B cell (primary cell): ENCODE results near the gene TMEM203. TPM values are rescaled to one million over a fixed set of nuclear protein-coding genes. Genes with fewer than 3 reads are reported as not detected.

Source experiments
- ATAC-seq: fragments of 200-7000 bp; cut with Tn5 transposase; one replicate; pipeline ENCODE4 v1.10.0; 2021; ENCODE audit warnings: low read depth, mild to moderate bottlenecking, moderate number of reproducible peaks, moderate library complexity
- CTCF ChIA-PET: fragments of 350-600 bp; sonication (Branson Sonifier 250); formaldehyde crosslinking; loops from one replicate; lab custom pipeline; 2021; ENCODE audit warnings: antibody characterized with exemption, inconsistent platforms; lab: Charles Lee
- POLR2A ChIA-PET: fragments of 350-600 bp; sonication (Branson Sonifier 250); formaldehyde crosslinking; loops from one replicate; lab custom pipeline; 2021; ENCODE audit warnings: antibody characterized with exemption; lab: Charles Lee
- DNase-seq: peaks from one replicate; pipeline ENCODE4 v3.0.0; 2013
- H2AFZ ChIP-seq: 2 replicates; pipeline ENCODE4 v1.6.1; 2012; ENCODE audit warnings: mild to moderate bottlenecking, low read depth, low read length; ENCODE audit not compliant: insufficient read depth, poor library complexity, severe bottlenecking
- H3K27ac ChIP-seq, 2 donors: 1 replicate in 1 of 2; 2 replicates in 1 of 2; pipeline ENCODE4 v1.5.1; 2012 to 2013; ENCODE audit warnings: low read length in 2 of 2, mild to moderate bottlenecking in 2 of 2, moderate library complexity in 1 of 2
- H3K27me3 ChIP-seq, 4 experiments: fragments of 200-600 bp in 1 of 4; sonication (generic) in 1 of 4; replicated peaks in 1 of 4; 1 replicate in 2 of 4; 2 replicates in 2 of 4; pipeline versions ENCODE4 v1.6.1 to v1.7.0; 2013 to 2016; ENCODE audit warnings: low read length in 3 of 4, mild to moderate bottlenecking in 2 of 4, mixed read lengths in 1 of 4, moderate library complexity in 1 of 4; ENCODE audit not compliant: insufficient read depth in 4 of 4, control insufficient read depth in 3 of 4; ENCODE audit errors: control extremely low read depth in 1 of 4
- H3K36me3 ChIP-seq, 2 experiments: replicated peaks in 1 of 2; 1 replicate in 1 of 2; 2 replicates in 1 of 2; pipeline versions ENCODE4 v1.6.1 to v1.7.1; 2013; ENCODE audit warnings: low read length in 1 of 2; ENCODE audit not compliant: insufficient read depth in 2 of 2, control insufficient read depth in 1 of 2; ENCODE audit errors: control extremely low read depth in 1 of 2, extremely low read depth in 1 of 2
- H3K4me1 ChIP-seq, 2 donors: fragments of 200-600 bp in 1 of 2; sonication (generic) in 1 of 2; 1 replicate in 1 of 2; 2 replicates in 1 of 2; pipeline versions ENCODE4 v1.5.1 to v1.6.1; 2013 to 2017; ENCODE audit warnings: low read length in 2 of 2; ENCODE audit not compliant: control insufficient read depth in 2 of 2, insufficient read depth in 2 of 2
- H3K4me2 ChIP-seq: replicated peaks from 2 replicates; pipeline ENCODE3; 2012; ENCODE audit warnings: mild to moderate bottlenecking, low read depth, low read length; ENCODE audit not compliant: poor library complexity, severe bottlenecking
- H3K4me3 ChIP-seq, 5 experiments: fragments of 200-600 bp in 1 of 5; sonication (generic) in 1 of 5; 1 replicate in 3 of 5; 2 replicates in 2 of 5; pipeline versions ENCODE4 v1.5.1 to v1.7.0; 2011 to 2016; ENCODE audit warnings: low read length in 4 of 5, mild to moderate bottlenecking in 4 of 5, low read depth in 2 of 5, control low read depth in 1 of 5, moderate library complexity in 1 of 5; ENCODE audit not compliant: insufficient read depth in 1 of 5; ENCODE audit errors: control extremely low read depth in 1 of 5, extremely low read depth in 1 of 5
- H3K79me2 ChIP-seq: fragments of 200-600 bp; sonication (generic); one replicate; pipeline ENCODE4 v1.6.0; 2016; ENCODE audit warnings: low read length; ENCODE audit not compliant: control insufficient read depth, insufficient read depth
- H3K9ac ChIP-seq: fragments of 200-600 bp; sonication (generic); 2 replicates; pipeline ENCODE4 v1.6.1; 2017; ENCODE audit warnings: mild to moderate bottlenecking, low read length, moderate library complexity
- H3K9me3 ChIP-seq, 3 donors: one replicate each; pipeline versions ENCODE4 v1.6.1 to v1.7.1; 2013; ENCODE audit warnings: low read length in 2 of 3; ENCODE audit not compliant: control insufficient read depth in 2 of 3, insufficient read depth in 1 of 3; ENCODE audit errors: control extremely low read depth in 1 of 3
- H4K20me1 ChIP-seq: 2 replicates; pipeline ENCODE4 v1.6.0; 2012; ENCODE audit warnings: mild to moderate bottlenecking, low read length; ENCODE audit not compliant: insufficient read depth, control insufficient read depth, poor library complexity, severe bottlenecking
- H3K27ac Mint-ChIP-seq: one replicate; pipeline ENCODE4 v1.8.0; 2021; ENCODE audit warnings: mixed read lengths
- H3K27me3 Mint-ChIP-seq: one replicate; pipeline ENCODE4 v1.8.0; 2021; ENCODE audit warnings: mixed read lengths
- H3K4me1 Mint-ChIP-seq: one replicate; pipeline ENCODE4 v1.8.0; 2021; ENCODE audit warnings: mixed read lengths
- H3K4me3 Mint-ChIP-seq: one replicate; pipeline ENCODE4 v1.8.0; 2021; ENCODE audit warnings: mixed read lengths
- H3K9me3 Mint-ChIP-seq: one replicate; pipeline ENCODE4 v1.8.0; 2022; ENCODE audit warnings: mixed read lengths; ENCODE audit not compliant: insufficient read depth
- EZH2 ChIP-seq: IDR thresholded peaks from 2 replicates; pipeline ENCODE4 v1.6.1; 2012; ENCODE audit warnings: borderline replicate concordance, low read depth, mild to moderate bottlenecking, moderate library complexity, low read length; ENCODE audit not compliant: insufficient read depth, poor library complexity, severe bottlenecking
- WGBS: methylation state at CpG from one replicate; pipeline ENCODE4 v1.1.5; 2013; ENCODE audit warnings: missing lambda C conversion rate; ENCODE audit not compliant: insufficient coverage; 5-methylcytosine and 5-hydroxymethylcytosine counted together
- intact Hi-C: fragments of 100-400 bp; cut with micrococcal nuclease; formaldehyde crosslinking; loops from one replicate; pipeline ENCODE4 v1.10.0; 2022
- polyA plus RNA-seq: library from polyadenylated mRNA; depleted of rRNA; stranded (reverse); fragments of >200 nt; gene quantifications from 2 replicates; pipeline ENCODE4 v1.2.3, GENCODE V29; 2012
- total RNA-seq, 2 donors: library from RNA; stranded (reverse); fragments of 120-200 nt in 1 of 2; gene quantifications; 1 replicate in 1 of 2; 2 replicates in 1 of 2; pipeline versions ENCODE4 v1.2.3 to v1.2.4, GENCODE V29; 2013 to 2022
- TF ChIP-seq, protein P1 (sequence below): fragments of 200-600 bp; IDR thresholded peaks from one replicate; pipeline ENCODE4 v1.8.0; 2022; ENCODE audit warnings: antibody characterized with exemption, mild to moderate bottlenecking

TMEM203 gene
- total and polyA plus RNA-seq, 2 donors (not counting 1 experiment from before 2014, with no cell fraction given), result 20.6 to 35.7 TPM

DNA sequence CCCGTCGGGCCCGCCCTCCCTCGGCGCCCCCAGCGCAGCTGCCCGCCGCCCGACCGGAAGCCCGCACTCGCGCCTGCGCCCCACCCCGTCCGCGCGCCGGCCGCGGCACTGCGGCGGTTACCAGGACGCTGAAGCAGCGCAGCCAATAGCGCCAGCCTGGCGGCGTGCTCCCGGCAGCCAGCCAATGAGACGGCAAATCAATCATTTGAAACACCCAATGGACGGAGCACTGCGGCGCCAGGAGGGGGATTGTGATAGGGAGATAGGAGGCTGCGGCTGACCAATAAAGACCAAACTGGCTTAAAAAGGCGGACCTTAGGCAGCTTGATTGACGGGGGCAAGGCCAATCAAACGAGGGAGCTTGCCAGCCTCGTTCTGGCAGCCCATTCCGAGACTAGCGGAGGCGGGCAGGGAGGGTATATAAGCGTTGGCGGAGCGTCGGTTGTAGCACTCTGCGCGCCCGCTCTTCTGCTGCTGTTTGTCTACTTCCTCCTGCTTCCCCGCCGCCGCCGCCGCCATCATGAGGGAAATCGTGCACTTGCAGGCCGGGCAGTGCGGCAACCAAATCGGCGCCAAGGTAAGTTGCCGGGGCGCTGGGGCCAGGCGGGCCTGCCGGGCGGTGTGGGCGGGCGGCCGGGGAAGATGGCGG, 35.5 kb upstream of the TMEM203 start, which contains the start of gene TUBB4B:
TUBB4B (plus strand) TSS at position 447 of the 649 bp plus-strand sequence; CDS start at position 521, 74 bp downstream.
- CTCF ChIA-PET, result interaction anchor here (0.6 to 8.9 kb wide), 9 partner anchors 12 to 194 kb away, joined by 3 to 76 read pairs (median 6); partner anchors contain the start of genes ANAPC2, CYSRT1, MAN1B1 and NELFB
- Histone ChIP-seq H2AFZ (peak within 1 kb of the TSS; percentile 89), H3K4me1 (peaks cover 29 to 54% of the 10 kb centered on the region in 2 donors)

More for the DNA sequence above, 35.5 kb upstream of the TMEM203 start, which contains the start of gene TUBB4B:
- peak within 1 kb of the TSS; percentile 97 for H3K27ac Mint-ChIP-seq
- Histone ChIP-seq H3K4me2 (peak within 1 kb of the TSS; percentile 96), H3K4me3 (peak within 1 kb of the TSS; percentile 50 to 84 (median 75)), H3K36me3 (peaks cover 0 to 20% of the 10 kb centered on the region in 2 experiments), H3K9ac (peak within 1 kb of the TSS; percentile 80), H3K27me3 (no peaks in the 10 kb centered on the region), H3K9me3 (no peaks in the 10 kb centered on the region), H3K79me2 (peaks cover 59% of the 10 kb centered on the region), H3K27ac (peak within 1 kb of the TSS; percentile 83 to 90), H4K20me1 (peaks cover 51% of the 10 kb centered on the region)
- POLR2A ChIA-PET, result interaction anchor here (0.7 to 1.7 kb wide), 18 partner anchors 14 to 399 kb away, joined by 3 to 29 read pairs (median 4); partner anchors contain the start of genes AJM1, ARRDC1, MAN1B1 and NELFB
- intact Hi-C loops, result loop anchor here (1.0 kb wide), 7 partner anchors 14 to 154 kb away; partner anchors contain the start of genes ANAPC2, NDOR1, NELFB and SSNA1
- ATAC-seq (peak; percentile 74), DNase-seq (peak; percentile 100)
- peaks cover 42% of the 10 kb centered on the region for H3K4me1 Mint-ChIP-seq
- no peaks in the 10 kb centered on the region for H3K27me3 Mint-ChIP-seq
- TF ChIP-seq, protein P1, sequence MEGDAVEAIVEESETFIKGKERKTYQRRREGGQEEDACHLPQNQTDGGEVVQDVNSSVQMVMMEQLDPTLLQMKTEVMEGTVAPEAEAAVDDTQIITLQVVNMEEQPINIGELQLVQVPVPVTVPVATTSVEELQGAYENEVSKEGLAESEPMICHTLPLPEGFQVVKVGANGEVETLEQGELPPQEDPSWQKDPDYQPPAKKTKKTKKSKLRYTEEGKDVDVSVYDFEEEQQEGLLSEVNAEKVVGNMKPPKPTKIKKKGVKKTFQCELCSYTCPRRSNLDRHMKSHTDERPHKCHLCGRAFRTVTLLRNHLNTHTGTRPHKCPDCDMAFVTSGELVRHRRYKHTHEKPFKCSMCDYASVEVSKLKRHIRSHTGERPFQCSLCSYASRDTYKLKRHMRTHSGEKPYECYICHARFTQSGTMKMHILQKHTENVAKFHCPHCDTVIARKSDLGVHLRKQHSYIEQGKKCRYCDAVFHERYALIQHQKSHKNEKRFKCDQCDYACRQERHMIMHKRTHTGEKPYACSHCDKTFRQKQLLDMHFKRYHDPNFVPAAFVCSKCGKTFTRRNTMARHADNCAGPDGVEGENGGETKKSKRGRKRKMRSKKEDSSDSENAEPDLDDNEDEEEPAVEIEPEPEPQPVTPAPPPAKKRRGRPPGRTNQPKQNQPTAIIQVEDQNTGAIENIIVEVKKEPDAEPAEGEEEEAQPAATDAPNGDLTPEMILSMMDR, result no peak
- TF ChIP-seq EZH2, result no peak
- peak within 1 kb of the TSS; percentile 92 for H3K4me3 Mint-ChIP-seq
- H3K9me3 Mint-ChIP-seq, result no peaks in the 10 kb centered on the region
- under 1% methylated on average over 62 of the region's 67 CpGs for WGBS
